Epithelial cell of esophagus (primary cell): ENCODE results near the gene GPRC5C.
"Not testable (repeated sequence)": the region's sequence is repeated elsewhere in the genome, so short reads cannot be mapped to it uniquely, and the experiment has no call there.

Experiments
- DNase-seq: peaks from one replicate; pipeline ENCODE4 v3.0.0; 2010; ENCODE audit warnings: low read depth
- H3K4me3 ChIP-seq: 2 replicates; pipeline ENCODE4 v1.5.1; 2011; ENCODE audit warnings: mild to moderate bottlenecking, low read length, control low read depth
- TF ChIP-seq, protein P1 (sequence below): IDR thresholded peaks from 2 replicates; pipeline ENCODE4 v1.5.1; 2011; ENCODE audit warnings: low read depth, mild to moderate bottlenecking, low read length, control low read depth, inconsistent platforms; ENCODE audit not compliant: insufficient read depth; ENCODE audit errors: missing control alignments

Gene GPRC5C

DNA sequence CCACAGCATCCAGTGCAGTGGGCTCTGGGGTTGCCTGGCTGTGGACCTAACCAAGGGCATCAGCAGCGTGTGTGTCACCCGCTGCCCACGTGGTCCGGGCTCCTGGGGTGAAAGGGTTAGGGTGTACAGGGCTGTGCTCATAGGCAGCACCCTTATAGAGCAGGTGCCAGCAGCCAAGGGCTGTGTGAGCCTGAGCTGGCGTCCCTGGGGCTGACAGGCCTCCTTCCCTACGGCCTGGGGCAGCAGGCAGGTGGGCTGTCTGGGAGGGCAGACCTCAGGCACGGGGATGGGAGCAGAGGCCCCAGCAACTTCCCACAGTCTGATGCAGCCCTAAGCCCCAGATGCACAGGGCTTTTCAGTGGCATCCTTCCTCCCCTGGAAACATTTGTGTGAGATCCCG lies 48.4 kb downstream of the GPRC5C start:
- H3K4me3 ChIP-seq: no peak overlapping the region
- no peak for DNase-seq
- TF ChIP-seq, protein P1, sequence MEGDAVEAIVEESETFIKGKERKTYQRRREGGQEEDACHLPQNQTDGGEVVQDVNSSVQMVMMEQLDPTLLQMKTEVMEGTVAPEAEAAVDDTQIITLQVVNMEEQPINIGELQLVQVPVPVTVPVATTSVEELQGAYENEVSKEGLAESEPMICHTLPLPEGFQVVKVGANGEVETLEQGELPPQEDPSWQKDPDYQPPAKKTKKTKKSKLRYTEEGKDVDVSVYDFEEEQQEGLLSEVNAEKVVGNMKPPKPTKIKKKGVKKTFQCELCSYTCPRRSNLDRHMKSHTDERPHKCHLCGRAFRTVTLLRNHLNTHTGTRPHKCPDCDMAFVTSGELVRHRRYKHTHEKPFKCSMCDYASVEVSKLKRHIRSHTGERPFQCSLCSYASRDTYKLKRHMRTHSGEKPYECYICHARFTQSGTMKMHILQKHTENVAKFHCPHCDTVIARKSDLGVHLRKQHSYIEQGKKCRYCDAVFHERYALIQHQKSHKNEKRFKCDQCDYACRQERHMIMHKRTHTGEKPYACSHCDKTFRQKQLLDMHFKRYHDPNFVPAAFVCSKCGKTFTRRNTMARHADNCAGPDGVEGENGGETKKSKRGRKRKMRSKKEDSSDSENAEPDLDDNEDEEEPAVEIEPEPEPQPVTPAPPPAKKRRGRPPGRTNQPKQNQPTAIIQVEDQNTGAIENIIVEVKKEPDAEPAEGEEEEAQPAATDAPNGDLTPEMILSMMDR: no peak

DNA sequence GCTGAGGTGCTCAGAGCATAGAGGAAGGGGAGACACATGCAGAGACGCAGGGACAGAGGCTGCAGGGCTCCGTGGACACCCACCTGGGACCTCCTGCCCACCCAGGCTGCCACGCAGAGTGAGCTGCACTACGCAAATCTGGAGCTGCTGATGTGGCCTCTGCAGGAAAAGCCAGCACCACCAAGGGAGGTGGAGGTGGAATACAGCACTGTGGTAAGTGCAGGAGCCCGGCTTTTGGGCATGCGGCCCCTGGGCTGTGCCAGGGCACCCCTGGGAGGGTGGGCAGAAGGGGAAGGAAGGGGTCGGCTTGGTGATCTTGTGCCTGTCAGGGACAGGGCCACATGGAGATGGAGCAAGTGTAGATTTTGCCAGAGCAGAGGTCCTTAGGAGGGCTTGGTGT lies 49.7 kb downstream of the GPRC5C start:
- TF ChIP-seq, protein P1: no peak
- H3K4me3 ChIP-seq: no peak overlapping the region
- DNase-seq: no peak

DNA sequence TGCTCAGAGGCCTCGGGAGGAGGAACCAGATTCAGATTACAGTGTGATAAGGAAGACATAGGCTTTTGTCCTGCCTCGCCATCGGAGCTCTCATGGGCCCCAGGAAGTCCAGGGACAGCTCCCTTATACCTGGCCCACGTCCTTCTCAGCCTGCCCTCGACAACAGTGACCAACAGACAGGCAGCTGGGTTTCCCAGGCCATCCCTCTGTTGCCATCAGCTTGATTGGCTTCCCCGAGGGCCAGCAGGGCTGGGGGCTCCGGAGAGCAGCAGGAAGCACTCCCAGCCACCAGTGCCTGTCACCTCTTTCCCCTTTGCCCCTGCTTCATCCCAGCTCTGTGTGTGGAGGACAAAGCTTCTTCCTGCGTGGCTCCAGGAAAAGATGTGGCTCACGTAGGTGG lies 52.2 kb downstream of the GPRC5C start:
- DNase-seq: no peak
- TF ChIP-seq, protein P1: no peak

DNA sequence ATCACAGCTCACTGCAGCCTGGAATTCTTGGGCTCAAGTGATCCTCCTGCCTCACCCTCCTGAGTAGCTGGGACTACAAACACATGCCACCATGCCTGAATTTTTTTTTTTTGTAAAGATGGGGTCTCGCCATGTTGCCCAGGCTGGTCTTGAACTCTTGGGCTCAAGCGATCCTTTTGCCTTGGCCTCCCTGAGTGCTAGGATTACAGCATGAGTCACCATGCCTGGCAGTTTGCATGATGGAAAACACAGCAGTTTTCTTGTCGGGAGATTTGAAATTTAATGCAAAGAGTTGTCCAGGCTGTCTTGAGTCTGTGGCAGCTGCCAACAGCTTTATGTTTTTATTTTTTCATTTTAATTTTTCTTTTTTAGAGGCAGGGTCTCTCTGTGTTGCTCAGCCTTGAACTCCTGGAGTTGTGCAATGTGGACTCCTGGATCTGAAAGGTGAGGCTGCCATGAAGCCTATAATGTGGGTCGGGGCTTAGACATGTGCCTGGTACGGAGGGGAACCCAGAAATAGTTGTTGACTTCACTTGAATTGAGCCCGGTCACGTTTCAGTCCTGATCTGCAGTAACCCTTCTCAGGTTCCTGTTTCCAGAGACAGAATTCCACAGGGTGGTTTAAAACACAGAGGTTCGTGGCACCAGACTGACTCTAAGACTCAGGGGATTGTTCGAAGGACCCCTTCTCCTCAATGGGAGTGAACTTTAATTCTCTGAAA lies 53.3 kb downstream of the GPRC5C start:
- TF ChIP-seq, protein P1: no peak
- H3K4me3 ChIP-seq: no peak overlapping the region
- DNase-seq: no peak

More for the DNA sequence above, 52.2 kb downstream of the GPRC5C start:
- no peak overlapping the region for H3K4me3 ChIP-seq

DNA sequence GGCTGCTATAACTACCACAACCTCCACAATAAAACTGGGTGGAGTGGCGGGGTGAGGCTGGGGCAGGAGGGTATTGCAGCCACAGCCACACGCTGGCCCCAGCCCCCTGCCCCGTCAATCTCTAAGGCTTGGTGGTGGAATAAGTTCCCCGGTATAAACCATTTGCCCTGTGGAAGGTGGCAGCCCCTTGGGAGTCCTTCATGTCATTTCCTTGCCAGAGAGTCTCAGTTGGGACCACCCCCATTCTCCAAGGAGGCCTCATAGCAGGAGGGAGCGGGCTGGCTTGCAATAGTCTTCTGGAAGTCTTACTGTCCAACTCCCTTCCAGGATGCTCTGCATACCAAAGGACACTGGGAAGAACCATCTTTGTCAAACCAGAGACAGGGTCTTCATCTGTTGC lies 54.0 kb downstream of the GPRC5C start:
- no peak overlapping the region for H3K4me3 ChIP-seq
- TF ChIP-seq, protein P1: no peak
- DNase-seq: no peak

DNA sequence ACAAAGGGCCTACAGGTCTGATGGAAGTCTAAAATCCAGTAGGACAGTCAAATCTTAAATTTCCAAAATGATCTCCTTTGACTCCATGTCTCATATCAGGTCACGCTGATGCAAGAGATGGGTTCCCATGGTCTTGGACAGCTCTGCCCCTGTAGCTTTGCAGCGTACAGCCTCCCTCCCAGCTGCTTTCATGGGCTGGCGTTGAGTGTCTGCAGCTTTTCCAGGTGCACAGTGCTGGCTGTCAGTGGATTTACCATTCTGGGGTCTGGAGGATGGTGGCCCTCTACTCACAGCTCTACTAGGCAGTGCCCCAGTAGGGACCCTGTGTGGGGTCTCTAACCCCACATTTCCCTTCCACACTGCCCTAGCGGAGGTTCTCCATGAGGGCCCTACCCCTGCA lies 56.4 kb downstream of the GPRC5C start:
- H3K4me3 ChIP-seq, DNase-seq: not testable (repeated sequence)

DNA sequence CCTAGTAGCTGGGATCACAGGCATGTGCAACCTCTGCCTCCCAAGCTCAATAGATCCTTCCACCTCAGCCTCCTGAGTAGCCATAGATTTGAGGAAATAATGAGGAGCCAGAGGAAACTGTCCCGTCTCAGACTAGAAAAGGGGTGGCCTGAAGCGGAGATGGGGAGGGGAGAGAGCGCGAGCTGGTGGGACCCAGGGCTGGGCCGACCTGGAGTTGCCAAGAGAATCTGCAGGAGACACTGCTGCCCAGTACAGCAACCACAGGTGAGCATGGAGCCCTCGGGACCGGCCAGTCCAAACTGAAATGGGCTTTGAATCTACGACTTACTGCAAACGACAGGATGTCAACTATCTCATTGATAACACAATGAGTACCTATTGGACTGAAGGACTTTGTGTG lies 58.8 kb downstream of the GPRC5C start:
- H3K4me3 ChIP-seq: no peak overlapping the region
- no peak for DNase-seq
- TF ChIP-seq, protein P1: no peak

DNA sequence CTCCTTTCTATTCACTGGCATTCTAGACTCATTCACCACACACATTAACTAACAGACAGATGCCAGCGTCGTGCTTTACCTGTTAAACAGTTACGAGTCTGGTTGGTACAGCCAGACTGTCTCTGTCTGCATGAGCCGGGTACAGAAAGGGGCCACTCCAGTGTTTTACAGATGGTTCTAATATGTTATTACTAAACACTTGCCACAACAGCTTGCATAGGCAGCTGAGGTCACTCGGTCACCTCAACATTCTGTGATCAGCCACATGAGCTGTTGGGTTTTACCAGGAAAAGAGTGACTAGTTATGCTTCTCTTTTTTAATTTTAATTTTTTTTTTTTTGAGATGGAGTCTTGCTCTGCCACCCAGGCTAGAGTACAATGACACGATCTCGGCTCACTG lies 59.7 kb downstream of the GPRC5C start:
- TF ChIP-seq, protein P1: no peak
- no peak for DNase-seq
- H3K4me3 ChIP-seq: no peak overlapping the region
